Renal cortical epithelial cell (primary cell): Measurements from ENCODE around the gene SEC11A. TPM values are rescaled to one million over a fixed set of nuclear protein-coding genes. Genes with fewer than 3 reads are reported as not detected.
A peak's percentile ranks its signal among the peaks of the same experiment; 100 is the strongest.
"Not testable (repeated sequence)": the region's sequence is repeated elsewhere in the genome, so short reads cannot be mapped to it uniquely, and the experiment has no call there.

Source experiments
- DNase-seq: peaks from one replicate; pipeline ENCODE4 v3.0.0-alpha.2; 2011; ENCODE audit warnings: low read depth
- total RNA-seq: library from RNA; depleted of rRNA; stranded (reverse); fragments of >200 nt; gene quantifications from 2 replicates; pipeline ENCODE4 v1.2.3, GENCODE V29; 2014

Gene SEC11A
- total RNA-seq = 291 and 378 TPM in 2 replicates

DNA sequence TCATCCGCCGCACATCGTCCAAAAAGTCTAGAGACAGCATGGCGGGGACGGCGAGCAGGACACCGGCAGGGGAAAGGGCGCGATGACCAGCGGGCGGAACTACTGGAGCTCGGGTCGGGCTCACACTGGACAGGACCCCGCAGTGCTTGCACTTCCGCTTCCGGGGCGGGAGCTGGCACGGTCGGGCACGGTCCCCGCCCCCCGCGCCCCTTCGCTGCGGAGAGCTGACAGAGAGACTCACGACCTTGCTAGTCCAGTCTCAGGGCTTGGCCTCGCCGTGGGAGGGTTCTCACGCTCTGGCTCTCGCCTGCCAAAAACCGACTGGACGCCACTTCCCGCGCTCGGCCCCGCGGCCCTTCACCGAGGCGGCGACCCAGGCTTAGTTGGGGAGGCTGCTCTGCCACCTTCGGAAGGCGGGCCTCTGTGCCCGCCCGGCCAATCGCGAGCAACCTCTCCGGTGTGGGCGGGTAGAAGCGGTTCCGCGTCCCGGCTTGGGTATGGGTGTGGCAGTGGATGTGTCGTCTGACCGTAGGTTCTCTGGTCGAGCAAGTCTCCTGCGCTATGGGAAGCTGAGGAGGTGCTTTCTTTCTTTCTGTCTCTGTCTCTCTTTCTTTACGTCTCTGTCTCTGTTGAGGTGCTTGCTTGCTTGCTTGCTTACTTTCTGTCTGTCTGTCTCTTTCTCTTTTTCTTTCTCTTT lies at the start of gene SEC11A:
SEC11A (minus strand) TSS at position 104 of the 697 bp plus-strand sequence; CDS start at position 40, 64 bp downstream.
- peak; percentile 91 for DNase-seq

DNA sequence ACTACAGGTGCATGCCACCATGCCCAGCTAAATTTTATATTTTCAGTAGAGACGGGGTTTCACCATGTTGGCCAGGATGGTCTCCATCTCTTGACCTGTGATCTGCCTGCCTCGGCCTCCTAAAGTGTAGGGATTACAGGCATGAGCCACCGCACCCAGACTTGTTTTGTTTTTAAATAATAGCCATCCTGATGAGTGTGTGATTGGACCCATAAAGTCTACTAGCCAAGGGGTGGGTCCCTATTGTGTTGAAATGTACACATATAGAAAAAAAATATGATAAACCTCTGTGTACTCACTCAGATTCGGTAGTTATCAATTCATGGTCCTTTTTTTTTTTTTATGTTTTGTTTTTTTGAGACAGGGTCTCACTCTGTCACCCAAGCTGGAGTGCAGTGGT lies 49.7 kb upstream of the SEC11A start:
- no peak for DNase-seq

DNA sequence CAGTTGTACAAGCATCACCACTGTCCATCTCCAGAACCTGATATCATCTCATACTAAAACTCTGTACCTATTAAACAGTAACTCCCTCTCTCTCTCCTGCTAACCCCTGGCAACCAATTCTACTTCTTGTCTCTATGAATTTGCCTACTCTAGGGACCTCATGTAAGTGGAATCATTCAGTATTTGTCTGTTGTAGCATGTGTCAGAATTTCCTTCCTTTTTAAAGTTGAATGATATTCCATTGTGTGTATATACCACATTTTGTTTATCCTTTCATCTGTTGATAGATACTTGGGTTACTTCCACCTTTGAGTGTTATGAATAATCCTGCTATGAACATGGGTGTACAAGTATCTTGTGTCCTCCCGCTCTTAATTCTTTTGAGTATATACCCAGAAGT lies 49.0 kb upstream of the SEC11A start:
- DNase-seq = no peak

DNA sequence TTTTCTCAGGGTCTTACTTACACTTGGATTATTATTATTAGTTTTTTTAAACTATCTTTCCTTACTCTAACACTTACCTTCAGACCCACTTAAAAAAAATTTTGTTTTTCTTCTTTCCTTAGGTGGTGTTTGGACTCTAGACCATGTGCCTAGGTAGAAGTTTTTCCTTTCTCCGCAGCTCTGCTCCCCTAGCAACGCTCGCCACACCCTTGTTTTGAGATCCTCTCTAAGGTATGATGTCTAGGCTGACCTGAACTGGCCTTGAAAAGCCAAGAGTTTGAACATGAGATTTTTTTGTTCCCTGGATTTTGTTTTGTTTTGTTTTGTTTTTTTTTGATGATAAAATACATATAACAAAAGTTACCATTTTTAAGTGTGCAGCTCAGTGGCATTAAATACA lies 48.6 kb upstream of the SEC11A start:
- no peak for DNase-seq

DNA sequence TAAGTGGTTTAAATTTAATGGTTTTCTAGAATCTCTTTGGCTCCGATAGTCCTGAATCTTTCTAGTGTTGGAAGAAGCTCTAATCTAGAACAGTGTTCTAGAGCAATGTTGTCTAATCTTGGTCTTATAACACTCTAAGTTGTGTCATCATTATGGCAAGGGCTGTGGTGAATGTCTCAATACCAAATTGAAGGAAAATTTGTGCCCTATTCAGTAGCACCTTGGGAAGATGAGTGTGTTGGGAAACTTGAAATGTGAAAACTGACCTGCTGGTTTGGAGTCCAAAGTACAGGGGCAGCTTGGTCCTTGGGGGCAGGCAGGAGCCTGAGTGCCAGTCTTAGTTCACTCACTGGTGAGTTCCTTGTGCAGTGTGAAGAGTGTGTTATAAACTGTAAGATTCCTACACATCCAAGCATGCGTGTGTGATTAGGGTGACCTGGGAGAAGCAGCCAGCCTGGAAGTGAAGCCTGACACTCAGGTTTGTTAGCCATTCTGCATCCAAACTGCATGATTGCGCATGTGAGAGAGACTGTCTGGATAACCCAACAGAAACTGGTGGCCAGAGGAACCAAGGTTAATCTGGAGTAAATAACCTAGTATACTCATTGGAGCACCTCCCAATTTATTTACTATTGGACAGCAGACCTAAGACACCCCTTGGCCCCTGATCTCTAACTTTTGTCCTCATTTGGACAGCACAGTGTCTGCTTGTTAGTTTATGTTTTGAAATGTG lies 47.1 kb upstream of the SEC11A start:
- peak; percentile 50 for DNase-seq

DNA sequence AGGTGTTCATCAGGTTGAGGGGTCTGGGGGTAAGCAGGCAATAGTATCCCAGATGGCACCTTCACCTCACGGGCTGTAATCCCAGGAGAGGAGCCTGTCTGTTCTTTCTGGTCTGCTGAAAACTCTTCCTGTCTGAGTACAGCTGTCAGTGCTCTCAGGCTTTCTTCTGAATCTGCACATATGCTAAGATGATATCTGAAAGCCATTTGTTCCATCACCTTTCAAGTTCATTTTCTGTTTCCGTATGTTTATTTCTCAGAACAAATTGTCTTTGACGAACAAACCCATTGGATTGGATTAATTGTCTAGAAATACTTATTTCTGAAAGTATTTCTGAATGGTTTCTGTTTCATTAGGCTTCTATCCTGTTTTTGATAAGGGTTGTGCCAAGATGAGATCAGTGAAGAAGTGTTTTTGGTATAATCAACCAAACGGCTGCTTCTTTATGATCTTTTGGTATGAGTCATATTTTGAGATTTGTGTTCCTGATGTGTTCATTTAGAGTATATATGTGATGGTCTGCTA lies 45.7 kb upstream of the SEC11A start:
- no peak for DNase-seq

DNA sequence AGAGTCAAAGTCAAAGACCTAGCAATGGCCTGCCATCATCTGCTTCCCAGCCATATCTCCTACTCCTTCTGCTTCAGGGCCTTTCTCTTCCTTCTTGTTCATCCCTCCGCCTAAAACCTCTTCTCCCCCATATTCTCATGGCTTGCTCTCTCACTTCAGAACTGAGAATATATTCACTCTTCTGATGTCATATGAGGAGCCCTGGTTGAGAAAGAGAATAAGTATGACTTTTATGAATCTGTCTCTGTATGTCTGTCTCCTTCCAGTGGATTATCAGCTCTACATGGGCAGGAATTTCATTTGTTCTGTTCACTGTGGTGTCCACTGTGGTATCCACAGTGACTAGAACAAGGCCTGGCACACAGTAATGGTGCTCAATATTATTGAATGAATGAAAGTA lies 44.3 kb upstream of the SEC11A start:
- DNase-seq = no peak

DNA sequence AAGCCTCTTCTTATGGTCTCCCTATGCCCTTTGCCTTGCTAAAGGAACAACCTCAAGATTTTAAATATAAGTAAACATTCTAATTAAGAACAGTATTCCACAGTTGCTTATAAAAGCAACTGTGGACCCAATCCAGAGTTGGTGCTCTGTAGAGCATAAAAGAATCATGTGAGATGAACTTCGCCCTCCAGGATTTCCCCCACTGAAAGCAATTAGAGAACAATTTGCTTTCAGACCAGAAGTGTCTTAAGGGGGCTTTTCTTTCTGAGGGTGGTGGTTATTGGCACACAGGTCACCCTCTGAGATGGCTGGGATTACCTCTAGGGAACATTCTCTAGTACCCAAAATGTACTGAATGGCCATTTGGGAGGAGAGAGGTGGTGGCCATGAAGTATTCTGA lies 43.1 kb upstream of the SEC11A start:
- DNase-seq = no peak

DNA sequence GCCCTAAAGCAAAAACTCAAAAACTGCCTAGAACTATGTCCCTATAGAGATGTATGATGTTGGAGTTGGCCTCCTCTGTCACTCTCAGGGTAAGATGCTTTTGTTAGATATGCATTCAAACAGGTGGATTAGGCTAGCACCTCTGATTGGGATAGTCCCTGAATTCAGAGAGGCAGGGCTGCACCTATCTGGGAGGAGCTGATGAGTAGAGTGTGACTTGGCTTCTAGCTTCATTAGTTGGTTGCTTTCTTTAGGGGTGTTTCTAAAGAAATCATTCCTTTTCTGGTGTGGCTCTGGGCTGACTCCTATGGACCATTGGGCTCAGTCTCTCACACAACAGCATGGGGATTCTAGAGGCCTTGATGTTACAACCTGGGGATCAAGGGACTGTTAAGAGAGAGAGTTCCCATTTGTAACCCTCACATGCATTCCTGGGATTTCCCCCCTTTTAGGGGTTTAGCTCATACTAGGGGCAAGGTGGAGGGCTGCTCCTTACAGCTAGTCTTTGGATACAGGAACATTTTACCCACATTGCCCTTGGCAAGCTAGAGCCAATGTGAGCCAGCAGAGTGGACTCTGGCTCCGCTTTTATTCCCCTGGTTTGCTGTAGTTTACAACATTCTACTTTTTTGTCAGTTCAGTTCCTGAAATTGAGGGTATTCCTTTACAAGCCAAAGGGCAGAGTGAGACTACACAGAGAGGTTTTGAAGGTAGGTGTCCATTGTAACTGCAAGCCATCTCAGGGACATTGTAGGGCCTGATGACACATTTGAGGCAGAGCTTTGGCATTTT lies 40.0 kb upstream of the SEC11A start:
- no peak for DNase-seq

DNA sequence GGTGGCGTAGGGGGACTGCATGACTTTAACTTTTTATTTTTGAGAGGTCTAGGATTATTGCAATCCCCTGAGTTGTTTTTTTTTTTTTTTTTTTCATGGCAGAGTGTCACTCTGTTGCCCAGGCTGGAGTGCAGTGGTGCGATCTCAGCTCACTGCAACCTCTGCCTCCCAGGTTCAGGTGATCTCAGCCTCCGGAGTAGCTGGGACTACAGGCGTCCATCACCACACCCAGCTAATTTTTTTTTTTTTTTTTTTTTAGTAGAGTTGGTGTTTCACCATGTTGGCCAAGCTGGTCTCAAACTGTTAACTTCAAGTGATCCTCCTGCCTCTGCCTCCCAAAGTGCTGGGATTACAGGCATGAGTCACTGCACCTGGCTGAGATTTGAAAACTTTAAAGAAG lies 39.0 kb upstream of the SEC11A start:
- not testable (repeated sequence) for DNase-seq

DNA sequence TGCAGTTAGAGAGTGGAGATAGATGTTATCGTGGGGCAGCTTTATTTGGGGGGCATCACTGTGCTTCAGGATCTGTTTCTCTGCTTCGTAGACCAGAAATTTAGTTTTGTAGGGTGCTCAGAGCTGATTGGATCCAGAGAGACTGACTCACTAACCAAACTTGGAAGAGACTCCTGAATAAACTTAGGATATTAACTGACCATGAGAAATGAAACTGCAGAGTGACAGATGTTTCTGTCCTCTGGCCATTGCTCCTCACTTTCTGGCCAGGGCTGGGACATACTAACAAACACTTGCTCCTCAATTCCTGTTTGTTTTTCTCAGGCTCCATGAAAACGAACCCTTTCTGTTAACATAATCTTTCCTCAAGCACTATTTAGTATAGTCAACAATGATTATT lies 36.8 kb upstream of the SEC11A start:
- DNase-seq = peak; percentile 28

DNA sequence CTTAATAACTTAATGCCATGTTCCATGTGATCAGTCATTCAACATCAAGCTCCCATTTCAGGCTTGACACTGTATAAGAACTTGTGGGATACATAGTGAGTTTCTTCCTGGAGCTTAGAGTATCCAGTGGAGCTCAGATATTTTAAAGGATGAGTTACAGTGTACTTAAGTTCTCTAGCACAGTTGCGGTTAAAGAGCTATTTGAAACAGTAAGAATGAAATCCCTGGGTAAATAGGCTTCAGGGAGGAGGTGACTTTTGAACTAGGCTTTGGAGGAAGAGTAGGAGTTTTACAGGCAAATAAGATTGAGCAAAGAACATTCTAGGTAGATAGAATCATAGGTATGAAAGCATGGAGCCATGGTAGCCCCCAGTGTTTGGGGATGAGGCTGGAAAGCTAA lies 36.3 kb upstream of the SEC11A start:
- DNase-seq = no peak

DNA sequence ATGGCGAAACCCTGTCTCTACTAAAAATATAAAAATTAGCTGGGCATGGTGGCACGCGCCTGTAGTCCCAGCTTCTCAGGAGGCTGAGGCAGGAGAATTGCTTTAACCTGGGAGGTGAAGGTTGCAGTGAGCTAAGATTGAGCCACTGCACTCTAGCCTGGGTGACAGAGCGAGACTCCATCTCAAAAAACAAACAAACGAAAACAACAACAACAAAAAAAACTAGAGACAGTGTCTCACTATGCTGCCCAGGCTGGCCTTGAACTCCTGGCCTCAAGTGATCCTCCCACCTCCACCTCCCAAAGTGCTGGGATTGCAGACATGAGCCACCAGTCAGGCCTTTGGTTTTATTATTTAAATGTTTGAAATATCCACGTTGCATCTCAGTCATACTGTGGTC lies 35.8 kb upstream of the SEC11A start:
- not testable (repeated sequence) for DNase-seq

DNA sequence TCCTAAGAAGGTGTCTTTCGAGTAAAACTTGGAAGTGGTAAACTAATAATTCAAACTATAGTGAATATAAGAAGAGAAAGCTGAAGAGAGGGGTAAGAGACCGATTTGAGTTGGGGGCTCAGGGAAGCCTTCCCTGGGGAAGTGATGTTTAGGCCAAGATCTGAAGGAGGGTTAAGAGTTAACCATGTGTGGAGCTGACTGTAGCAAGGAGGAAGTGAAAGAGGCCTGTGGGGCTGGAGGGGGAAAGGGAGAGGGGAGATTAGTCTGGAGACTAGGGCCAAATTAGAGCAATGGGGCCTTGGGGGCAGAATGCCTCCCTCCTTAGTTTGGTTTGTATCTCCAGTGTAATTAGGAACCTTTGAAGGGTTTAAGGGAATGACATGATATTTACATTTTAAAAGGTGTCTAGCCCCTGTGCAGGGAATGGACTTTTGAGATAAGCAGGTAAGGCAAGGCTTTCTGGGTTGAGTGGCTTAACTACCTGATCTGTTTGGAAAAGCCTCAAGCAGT lies 34.7 kb upstream of the SEC11A start:
- DNase-seq = no peak

DNA sequence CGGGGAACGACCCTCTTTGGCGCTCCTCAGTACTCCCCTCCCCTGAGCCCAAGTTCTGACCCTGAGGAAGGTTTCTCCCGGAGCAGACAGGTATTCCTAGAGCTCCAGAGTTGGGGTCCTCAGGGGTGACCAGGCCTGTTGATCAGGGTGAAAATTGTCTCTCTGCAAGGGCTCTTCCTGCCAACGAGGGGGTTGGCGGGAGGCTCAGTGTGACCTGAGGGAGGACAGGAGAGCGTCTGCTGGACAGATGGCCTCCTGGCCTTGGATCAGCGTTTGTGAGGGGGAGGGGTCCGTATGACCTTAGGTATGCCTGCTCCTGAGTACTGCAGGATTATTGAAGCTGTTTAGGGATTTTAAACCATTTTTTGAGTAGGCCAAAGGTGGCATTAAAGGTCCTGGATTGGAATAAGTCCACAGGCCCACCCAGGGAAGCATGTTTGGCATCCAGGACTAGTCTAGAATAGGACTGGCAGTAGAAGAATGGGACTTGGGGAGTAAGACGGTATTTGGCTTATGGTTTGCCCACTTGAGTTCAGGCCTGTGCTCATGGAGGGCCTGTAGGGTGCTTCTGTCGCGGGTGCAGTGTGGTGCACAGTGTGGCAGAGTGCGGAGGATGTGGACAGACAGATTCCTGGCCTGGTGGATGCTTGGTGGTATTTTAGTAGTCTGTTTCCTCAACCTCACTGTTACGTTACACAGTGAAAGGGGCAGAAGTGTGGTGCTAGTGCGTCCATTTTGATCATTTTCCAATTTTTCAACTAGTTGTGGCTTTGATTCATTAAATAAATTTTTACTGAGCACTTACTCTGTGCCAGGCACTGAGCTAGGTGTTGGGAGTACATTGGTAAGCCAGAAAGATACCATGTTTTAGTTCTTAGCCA lies 33.4 kb upstream of the SEC11A start:
- peak; percentile 23 for DNase-seq

DNA sequence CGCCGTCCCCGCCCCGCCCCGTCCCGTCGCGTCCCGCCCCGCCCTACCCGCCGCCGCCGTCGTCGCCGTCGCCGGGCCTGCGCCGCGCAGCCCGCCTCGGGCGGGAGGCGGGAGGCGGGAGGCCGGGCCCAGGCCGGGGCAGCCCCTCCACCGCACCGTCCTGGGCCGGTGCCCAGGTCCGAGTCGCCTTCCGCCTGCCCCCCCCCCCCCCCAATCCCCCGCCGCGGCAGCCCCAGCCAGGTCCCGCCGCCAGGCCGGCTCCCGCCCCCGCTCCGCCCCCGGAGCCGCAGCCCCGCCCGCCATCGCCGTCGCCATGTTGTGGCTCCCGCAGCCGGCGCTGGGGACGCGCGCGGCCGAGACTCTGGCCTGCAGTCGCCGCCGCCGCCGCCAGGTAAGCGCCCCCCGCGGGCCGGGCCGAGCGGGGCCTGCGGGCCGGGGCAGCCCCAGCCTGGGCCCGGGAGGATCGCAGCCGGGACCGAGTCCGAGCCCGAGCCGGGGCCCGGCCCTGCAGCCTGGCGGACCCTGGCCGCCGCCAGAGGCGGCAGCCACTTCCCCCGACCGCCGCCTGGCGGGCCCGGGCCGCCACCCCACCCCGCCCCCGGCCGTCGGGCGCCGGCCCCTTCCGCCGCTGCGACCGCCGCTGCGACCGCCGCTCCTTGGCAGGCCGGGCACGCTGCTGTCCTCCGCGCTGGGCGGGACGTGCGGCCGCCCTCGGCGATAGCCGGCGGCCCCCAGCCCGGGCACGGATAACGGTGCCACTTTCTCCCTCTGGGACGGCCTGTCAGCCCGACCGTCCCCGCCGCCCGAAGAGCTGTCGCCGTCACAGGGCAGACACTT lies 32.6 kb upstream of the SEC11A start, which contains the start of gene ZNF592:
ZNF592 (plus strand) TSS at position 319 of the 837 bp plus-strand sequence. CDS start 34,084 bp downstream, outside the sequence.
- no peak for DNase-seq

DNA sequence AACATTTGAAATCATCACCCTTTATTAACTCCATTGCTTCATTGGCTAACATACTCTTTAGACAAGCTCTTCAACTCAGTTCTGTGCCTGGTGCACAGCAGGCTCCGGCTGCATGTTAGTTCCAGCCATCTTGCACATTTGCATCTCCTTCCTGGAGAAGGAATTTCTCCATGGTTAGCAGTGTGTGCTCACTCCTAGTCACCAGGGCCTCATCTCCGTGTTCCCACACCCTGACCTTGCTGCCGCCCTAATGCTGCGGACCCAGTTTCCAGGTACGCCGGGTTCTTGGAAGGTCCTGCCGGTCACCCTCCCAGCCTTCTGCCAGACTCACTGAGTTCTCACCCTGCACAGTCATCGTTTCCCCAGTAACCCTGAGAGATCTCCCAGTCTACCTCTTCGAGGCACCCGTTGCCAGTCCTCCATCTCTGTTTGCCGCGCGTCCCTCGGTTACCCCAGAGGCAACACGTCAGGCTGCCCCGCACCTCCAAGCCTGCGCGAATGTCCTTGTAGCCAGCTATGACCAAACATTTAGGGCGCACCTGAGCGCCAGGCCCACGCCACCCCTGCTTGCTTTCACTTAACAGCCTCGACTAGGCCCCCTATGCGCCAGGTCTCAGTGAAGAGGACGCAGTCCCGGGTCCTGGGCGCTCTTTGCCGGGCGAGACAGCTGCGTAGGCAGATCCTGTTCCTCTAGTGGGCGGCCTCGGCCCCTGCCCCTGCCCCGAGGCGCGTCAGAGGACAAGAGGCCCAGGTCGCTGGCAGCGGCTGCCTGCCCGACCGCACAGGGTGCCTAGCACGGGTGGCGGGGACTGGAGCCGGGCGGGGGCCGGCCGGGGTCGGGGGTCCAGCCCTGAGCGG lies 31.7 kb upstream of the SEC11A start:
- DNase-seq = peak; percentile 61

DNA sequence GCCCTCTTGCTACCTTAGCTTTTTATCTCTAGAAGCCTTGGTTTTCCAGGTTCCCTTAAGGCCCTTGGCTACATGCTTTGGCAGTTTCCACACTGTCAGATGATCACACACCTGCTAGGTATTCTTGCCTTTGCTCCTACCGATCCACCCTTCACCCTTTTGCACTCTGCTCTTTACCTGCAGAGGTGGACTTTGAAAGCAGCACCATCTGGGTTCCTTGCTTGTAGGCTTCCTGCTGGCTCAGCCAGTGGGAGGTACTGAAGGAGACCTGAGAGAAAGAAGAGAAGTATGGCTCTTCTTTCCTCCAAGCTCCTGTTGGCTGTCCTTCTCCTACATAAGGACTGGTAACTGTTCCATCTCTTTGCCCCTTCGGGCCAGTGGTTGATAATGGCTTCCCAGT lies 25.2 kb upstream of the SEC11A start:
- DNase-seq = no peak

DNA sequence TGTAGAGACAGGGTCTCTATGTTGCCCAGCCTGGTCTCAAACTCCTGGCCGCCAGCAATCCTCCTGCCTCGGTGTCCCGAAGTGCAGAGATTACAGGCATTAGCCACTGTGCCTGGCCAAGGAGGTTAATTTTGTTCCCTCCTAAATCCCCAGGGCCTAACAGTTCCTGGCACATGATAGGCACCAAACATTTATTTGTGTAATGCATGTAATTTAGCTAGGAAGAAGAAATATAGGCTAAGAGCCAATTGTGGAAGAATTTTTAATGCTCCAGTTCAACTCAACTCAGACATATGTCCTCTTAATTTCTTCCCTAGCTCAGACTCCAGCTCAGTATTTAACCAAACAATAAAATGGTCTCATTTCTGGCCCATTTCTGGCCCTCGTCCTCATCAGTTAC lies 24.8 kb upstream of the SEC11A start:
- DNase-seq = no peak
